Nephron (organoid): ENCODE measurements around the gene CLDN7.
A peak's percentile ranks its signal among the peaks of the same experiment; 100 is the strongest.

ENCODE experiments used
- H3K27ac Mint-ChIP-seq, 3 experiments: 2 replicates each; pipeline ENCODE4 v1.8.0; 2020; ENCODE audit warnings: mixed read lengths in 3 of 3, mild to moderate bottlenecking in 2 of 3, moderate library complexity in 1 of 3
- H3K27me3 Mint-ChIP-seq: 2 replicates; pipeline ENCODE4 v1.8.0; 2021; ENCODE audit warnings: low read depth, mild to moderate bottlenecking, moderate library complexity, mixed read lengths
- H3K36me3 Mint-ChIP-seq: 2 replicates; pipeline ENCODE4 v1.8.0; 2020; ENCODE audit warnings: low read depth, mixed read lengths
- H3K4me1 Mint-ChIP-seq: 2 replicates; pipeline ENCODE4 v1.8.0; 2020; ENCODE audit warnings: mixed read lengths
- H3K4me3 Mint-ChIP-seq, 3 experiments: 2 replicates each; pipeline ENCODE4 v1.8.0; 2020; ENCODE audit warnings: mild to moderate bottlenecking in 3 of 3, mixed read lengths in 3 of 3, moderate library complexity in 2 of 3
- H3K9me3 Mint-ChIP-seq: 2 replicates; pipeline ENCODE4 v1.8.0; 2020; ENCODE audit warnings: mixed read lengths
- TF ChIP-seq, protein P1 (sequence below), 3 experiments: fragments of 200-600 bp; sonication (generic); IDR thresholded peaks; one replicate each; pipeline ENCODE4 v1.5.0; 2021; ENCODE audit warnings: antibody characterized with exemption in 3 of 3; ENCODE audit not compliant: unreplicated experiment in 3 of 3

The CLDN7 gene

DNA sequence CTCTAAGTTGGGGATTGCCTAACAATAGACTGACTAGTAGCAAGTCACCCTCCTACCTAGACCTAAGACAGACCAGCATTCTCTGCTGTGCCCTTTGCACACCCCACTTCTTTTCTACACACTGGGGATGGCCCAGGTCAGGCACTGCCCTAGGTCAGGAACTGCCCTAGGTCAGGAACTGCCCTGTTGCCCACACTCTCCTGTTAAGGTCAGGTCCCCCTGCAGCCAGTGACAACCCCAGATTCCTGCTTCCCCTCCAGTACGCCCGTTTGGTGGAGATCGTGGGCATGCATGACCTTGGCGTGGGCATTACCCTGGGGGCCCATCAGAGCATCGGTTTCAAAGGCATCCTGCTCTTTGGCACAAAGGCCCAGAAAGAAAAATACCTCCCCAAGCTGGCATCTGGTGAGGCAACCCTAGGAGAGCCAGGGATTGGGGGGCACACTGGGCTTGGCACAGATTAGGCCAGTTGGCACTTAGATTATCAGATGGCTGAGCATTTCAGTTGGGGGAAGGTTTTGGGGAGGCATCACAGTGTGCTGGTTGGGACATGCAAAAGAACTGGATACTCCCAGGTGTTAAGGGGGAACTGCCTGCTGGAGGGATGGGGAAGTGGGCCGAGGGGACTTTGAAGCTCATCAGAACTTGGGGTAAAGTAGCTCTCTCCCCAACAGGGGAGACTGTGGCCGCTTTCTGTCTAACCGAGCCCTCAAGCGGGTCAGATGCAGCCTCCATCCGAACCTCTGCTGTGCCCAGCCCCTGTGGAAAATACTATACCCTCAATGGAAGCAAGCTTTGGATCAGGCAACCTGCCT, 40.8 kb downstream of the CLDN7 start:
- Mint-ChIP-seq H3K4me3 (peak overlapping the region; percentile 89 to 97 (median 93)), H3K9me3 (no peaks in the 10 kb centered on the region)

DNA sequence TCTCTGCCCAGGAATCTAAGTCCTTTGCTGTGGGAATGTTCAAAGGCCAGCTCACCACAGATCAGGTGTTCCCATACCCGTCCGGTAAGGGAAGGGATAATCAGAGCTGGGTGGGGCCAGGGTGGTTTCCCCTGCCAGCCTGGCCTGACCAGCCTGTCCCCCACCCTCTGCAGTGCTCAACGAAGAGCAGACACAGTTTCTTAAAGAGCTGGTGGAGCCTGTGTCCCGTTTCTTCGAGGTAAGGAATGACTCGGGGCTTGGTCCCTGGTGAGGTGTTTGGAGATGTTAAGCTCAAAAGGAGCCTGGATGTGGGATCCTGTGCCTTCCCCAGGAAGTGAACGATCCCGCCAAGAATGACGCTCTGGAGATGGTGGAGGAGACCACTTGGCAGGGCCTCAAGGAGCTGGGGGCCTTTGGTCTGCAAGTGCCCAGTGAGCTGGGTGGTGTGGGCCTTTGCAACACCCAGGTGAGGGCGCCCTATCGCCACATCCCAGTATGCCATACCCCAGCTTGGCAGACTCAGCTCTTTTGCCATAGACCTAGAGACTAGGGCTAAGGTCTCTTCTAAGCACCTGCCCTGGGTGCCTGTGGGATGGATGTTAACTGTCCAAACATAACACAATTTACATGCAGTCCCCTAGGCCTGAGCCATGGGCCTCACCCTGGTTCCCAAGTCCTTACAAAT, 41.5 kb downstream of the CLDN7 start:
- peaks cover 54% of the 10 kb centered on the region for H3K4me1 Mint-ChIP-seq
- H3K27ac Mint-ChIP-seq: peak overlapping the region; percentile 89 to 96 (median 95)
- TF ChIP-seq, protein P1, sequence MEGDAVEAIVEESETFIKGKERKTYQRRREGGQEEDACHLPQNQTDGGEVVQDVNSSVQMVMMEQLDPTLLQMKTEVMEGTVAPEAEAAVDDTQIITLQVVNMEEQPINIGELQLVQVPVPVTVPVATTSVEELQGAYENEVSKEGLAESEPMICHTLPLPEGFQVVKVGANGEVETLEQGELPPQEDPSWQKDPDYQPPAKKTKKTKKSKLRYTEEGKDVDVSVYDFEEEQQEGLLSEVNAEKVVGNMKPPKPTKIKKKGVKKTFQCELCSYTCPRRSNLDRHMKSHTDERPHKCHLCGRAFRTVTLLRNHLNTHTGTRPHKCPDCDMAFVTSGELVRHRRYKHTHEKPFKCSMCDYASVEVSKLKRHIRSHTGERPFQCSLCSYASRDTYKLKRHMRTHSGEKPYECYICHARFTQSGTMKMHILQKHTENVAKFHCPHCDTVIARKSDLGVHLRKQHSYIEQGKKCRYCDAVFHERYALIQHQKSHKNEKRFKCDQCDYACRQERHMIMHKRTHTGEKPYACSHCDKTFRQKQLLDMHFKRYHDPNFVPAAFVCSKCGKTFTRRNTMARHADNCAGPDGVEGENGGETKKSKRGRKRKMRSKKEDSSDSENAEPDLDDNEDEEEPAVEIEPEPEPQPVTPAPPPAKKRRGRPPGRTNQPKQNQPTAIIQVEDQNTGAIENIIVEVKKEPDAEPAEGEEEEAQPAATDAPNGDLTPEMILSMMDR (IDR thresholded peaks at IDR 0.05; ENCODE audit: unreplicated experiment in 3 of 3): peak in 2 of 3 experiments; percentile 21 to 26
- H3K27me3 Mint-ChIP-seq: peaks cover 4% of the 10 kb centered on the region
- no peaks in the 10 kb centered on the region for H3K9me3 Mint-ChIP-seq
- H3K36me3 Mint-ChIP-seq: peaks cover 19% of the 10 kb centered on the region
- H3K4me3 Mint-ChIP-seq: peak overlapping the region; percentile 89 to 97 (median 93)

More for the DNA sequence above, 40.8 kb downstream of the CLDN7 start:
- Mint-ChIP-seq H3K4me1 (peaks cover 47% of the 10 kb centered on the region), H3K27me3 (peaks cover 4% of the 10 kb centered on the region), H3K36me3 (peaks cover 19% of the 10 kb centered on the region), H3K27ac (peak overlapping the region; percentile 89 to 96 (median 95))
- TF ChIP-seq, protein P1 (IDR thresholded peaks at IDR 0.05; ENCODE audit: unreplicated experiment in 3 of 3): no peak

DNA sequence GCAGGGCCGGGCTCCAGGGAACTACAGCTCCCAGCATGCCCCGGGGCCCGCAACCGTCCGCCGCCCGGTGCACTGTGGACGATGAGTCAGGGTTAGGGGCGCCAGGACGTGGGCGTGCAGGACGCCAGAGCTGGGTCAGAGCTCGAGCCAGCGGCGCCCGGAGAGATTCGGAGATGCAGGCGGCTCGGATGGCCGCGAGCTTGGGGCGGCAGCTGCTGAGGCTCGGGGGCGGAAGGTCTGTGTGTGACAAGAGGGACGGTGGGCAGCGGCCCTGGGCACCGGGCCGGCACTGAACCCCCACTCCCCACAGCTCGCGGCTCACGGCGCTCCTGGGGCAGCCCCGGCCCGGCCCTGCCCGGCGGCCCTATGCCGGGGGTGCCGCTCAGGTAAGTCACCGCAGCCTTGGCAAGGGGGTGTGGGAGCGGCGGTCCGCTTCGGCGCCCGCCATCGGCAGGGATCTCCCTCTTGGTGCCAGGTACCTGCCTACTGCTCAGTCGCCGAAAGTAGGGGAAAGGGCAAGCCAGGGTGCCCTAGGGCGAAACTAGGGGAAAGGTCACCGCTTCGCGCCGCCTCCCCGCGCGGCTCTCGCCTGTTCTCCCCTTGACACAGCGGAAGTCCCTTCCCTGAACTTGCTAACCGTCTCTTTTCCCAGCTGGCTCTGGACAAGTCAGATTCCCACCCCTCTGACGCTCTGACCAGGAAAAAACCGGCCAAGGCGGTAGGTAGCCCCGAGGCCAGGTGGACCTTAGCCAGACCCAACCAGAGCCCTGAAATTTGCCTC, 42.3 kb downstream of the CLDN7 start, which contains the start of the genes ACADVL and DLG4:
ACADVL (plus strand) TSS at position 127 of the 781 bp plus-strand sequence; CDS start at position 174, 47 bp downstream.
DLG4 (minus strand) TSS at position 25 of the 781 bp plus-strand sequence.
- peaks cover 19% of the 10 kb centered on the region for H3K36me3 Mint-ChIP-seq
- H3K27ac Mint-ChIP-seq: peak within 1 kb of the TSS; percentile 93 to 96 (median 95)
- peak within 1 kb of the TSS; percentile 89 to 97 (median 93) for H3K4me3 Mint-ChIP-seq
- H3K9me3 Mint-ChIP-seq: no peaks in the 10 kb centered on the region
- H3K4me1 Mint-ChIP-seq: peaks cover 59% of the 10 kb centered on the region
- TF ChIP-seq, protein P1 (IDR thresholded peaks at IDR 0.05; ENCODE audit: unreplicated experiment in 3 of 3): no peak
- H3K27me3 Mint-ChIP-seq: peaks cover 4% of the 10 kb centered on the region

DNA sequence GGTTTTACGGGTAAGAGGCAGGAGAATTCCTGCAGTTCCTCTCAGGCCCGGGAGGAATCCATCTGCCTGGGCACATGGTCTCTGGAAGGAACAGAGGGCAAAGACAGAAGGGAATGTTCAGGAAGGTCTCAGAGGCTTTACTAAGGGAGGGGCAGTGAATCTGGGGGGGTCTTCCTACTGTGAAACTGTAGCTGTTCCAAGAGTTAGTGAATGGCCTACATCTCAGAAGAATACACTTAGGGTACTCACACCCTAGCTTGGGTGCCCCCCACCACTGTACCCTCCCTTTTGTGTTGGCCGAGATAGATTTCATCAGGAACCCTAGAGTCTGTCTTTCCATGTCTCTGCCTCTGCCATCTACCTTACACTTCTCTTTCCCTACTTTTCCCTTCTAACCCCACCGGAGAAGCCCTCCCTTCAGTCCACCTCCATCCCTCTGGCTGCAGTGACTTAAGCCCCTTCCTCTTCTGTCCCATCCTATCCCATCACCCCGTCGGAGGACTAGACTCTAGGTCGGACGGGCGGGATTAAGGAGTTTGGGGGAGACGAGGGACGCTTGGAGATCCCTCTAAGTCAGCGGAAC, 43.0 kb downstream of the CLDN7 start:
- TF ChIP-seq, protein P1 (IDR thresholded peaks at IDR 0.05; ENCODE audit: unreplicated experiment in 3 of 3): no peak
- H3K4me1 Mint-ChIP-seq: peaks cover 61% of the 10 kb centered on the region
- H3K36me3 Mint-ChIP-seq: peaks cover 19% of the 10 kb centered on the region
- H3K27ac Mint-ChIP-seq: peak overlapping the region; percentile 93 to 96 (median 95)
- no peaks in the 10 kb centered on the region for H3K9me3 Mint-ChIP-seq
- peak overlapping the region; percentile 89 to 93 (median 89) for H3K4me3 Mint-ChIP-seq
- H3K27me3 Mint-ChIP-seq: peaks cover 4% of the 10 kb centered on the region

DNA sequence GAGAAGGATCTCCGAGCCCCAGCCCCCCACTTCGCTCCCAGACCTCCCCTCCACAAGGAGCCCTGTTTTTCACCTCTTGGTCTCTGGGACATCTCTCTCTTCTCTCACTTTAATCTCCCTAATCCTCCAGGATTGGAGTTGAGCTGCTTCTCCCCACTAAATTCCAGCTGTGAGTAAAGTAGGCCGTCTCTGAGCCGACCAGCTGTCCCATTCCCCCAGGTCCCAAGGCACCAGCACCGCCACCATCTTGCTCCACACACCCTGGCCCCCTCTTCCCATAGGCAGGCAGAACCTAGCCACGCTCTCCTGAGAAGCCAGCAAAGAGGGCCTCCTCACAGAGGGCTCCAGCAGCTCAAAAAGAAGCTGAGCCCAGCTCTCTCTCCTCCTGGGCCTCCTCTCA, 43.5 kb downstream of the CLDN7 start:
- H3K4me3 Mint-ChIP-seq: peak overlapping the region; percentile 89 to 93 (median 89)
- no peaks in the 10 kb centered on the region for H3K9me3 Mint-ChIP-seq
- peaks cover 15% of the 10 kb centered on the region for H3K36me3 Mint-ChIP-seq
- peak overlapping the region; percentile 93 to 96 (median 95) for H3K27ac Mint-ChIP-seq
- H3K27me3 Mint-ChIP-seq: peaks cover 4% of the 10 kb centered on the region
- TF ChIP-seq, protein P1 (IDR thresholded peaks at IDR 0.05; ENCODE audit: unreplicated experiment in 3 of 3): no peak
- H3K4me1 Mint-ChIP-seq: peaks cover 65% of the 10 kb centered on the region
